ENCODE measurements around the gene ARID1B. TPM values are rescaled to one million over a fixed set of nuclear protein-coding genes. Genes with fewer than 3 reads are reported as not detected.
A peak's percentile ranks its signal among the peaks of the same experiment; 100 is the strongest.

ARID1B gene
- total RNA-seq, 1 donor from 2014 or later: 155 TPM

DNA sequence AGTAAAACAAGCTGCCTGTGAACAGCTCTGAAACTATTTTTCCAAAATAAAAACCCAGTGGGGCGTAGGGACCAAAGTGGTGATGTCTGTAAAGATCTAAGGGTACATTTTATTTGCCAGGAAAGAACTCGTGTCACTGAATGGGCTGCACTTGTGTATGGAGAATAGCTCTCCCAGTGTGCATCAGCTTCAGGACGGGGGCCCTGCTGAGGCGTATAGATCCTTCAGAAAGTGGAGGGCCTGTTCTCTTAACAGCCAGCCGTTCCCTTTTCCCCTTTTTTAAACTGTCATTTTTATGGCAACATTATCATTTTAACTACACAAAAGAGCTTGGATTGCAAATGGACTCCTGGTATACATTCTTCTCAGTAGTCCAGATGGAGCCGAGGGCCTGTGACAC, 408.8 kb downstream of the ARID1B start:
- TF ChIP-seq, protein P1, sequence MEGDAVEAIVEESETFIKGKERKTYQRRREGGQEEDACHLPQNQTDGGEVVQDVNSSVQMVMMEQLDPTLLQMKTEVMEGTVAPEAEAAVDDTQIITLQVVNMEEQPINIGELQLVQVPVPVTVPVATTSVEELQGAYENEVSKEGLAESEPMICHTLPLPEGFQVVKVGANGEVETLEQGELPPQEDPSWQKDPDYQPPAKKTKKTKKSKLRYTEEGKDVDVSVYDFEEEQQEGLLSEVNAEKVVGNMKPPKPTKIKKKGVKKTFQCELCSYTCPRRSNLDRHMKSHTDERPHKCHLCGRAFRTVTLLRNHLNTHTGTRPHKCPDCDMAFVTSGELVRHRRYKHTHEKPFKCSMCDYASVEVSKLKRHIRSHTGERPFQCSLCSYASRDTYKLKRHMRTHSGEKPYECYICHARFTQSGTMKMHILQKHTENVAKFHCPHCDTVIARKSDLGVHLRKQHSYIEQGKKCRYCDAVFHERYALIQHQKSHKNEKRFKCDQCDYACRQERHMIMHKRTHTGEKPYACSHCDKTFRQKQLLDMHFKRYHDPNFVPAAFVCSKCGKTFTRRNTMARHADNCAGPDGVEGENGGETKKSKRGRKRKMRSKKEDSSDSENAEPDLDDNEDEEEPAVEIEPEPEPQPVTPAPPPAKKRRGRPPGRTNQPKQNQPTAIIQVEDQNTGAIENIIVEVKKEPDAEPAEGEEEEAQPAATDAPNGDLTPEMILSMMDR (IDR thresholded peaks at IDR 0.05; ENCODE audit: unreplicated experiment): no peak
- no peak overlapping the region for H3K27ac Mint-ChIP-seq
- no peaks in the 10 kb centered on the region for H3K9me3 Mint-ChIP-seq

GRCh38 chr6:157186785-157187181, 409.6 kb downstream of the ARID1B start:
- DNase-seq (ENCODE audit: low spot score in 2 of 2, unreplicated experiment in 2 of 2): no peak
- Mint-ChIP-seq H3K36me3 (peaks cover 42% of the 10 kb centered on the region), H3K27me3 (ENCODE audit: low read depth) (no peaks in the 10 kb centered on the region), H3K27ac (peak overlapping the region; percentile 35), H3K4me1 (peaks cover 30% of the 10 kb centered on the region), H3K4me3 (no peak overlapping the region), H3K9me3 (no peaks in the 10 kb centered on the region)
- TF ChIP-seq, protein P1 (IDR thresholded peaks at IDR 0.05; ENCODE audit: unreplicated experiment): no peak

More for the DNA sequence above, 408.8 kb downstream of the ARID1B start:
- Mint-ChIP-seq H3K4me3 (no peak overlapping the region), H3K4me1 (peaks cover 30% of the 10 kb centered on the region), H3K27me3 (ENCODE audit: low read depth) (no peaks in the 10 kb centered on the region), H3K36me3 (peaks cover 36% of the 10 kb centered on the region)
- no peak for DNase-seq (ENCODE audit: low spot score in 2 of 2, unreplicated experiment in 2 of 2)

- Mint-ChIP-seq H3K9me3 (no peaks in the 10 kb centered on the region), H3K4me1 (peaks cover 30% of the 10 kb centered on the region), H3K27ac (peak overlapping the region; percentile 35), H3K4me3 (no peak overlapping the region), H3K27me3 (ENCODE audit: low read depth) (no peaks in the 10 kb centered on the region), H3K36me3 (peaks cover 44% of the 10 kb centered on the region)
- DNase-seq (ENCODE audit: low spot score in 2 of 2, unreplicated experiment in 2 of 2): no peak
- TF ChIP-seq, protein P1 (IDR thresholded peaks at IDR 0.05; ENCODE audit: unreplicated experiment): no peak
Observed at GRCh38 chr6:157187182-157188083, 410.3 kb downstream of the ARID1B start.

GRCh38 chr6:157188213-157188612, 411.0 kb downstream of the ARID1B start:
- DNase-seq (ENCODE audit: low spot score in 2 of 2, unreplicated experiment in 2 of 2): no peak
- Mint-ChIP-seq H3K4me1 (peaks cover 30% of the 10 kb centered on the region), H3K36me3 (peaks cover 44% of the 10 kb centered on the region), H3K4me3 (no peak overlapping the region), H3K9me3 (no peaks in the 10 kb centered on the region), H3K27me3 (ENCODE audit: low read depth) (no peaks in the 10 kb centered on the region), H3K27ac (no peak overlapping the region)
- TF ChIP-seq, protein P1 (IDR thresholded peaks at IDR 0.05; ENCODE audit: unreplicated experiment): no peak

- TF ChIP-seq, protein P1 (IDR thresholded peaks at IDR 0.05; ENCODE audit: unreplicated experiment): no peak
- Mint-ChIP-seq H3K36me3 (peaks cover 39% of the 10 kb centered on the region), H3K4me3 (no peak overlapping the region), H3K27me3 (ENCODE audit: low read depth) (no peaks in the 10 kb centered on the region), H3K4me1 (peaks cover 6% of the 10 kb centered on the region), H3K9me3 (no peaks in the 10 kb centered on the region), H3K27ac (no peak overlapping the region)
- DNase-seq (ENCODE audit: low spot score in 2 of 2, unreplicated experiment in 2 of 2): no peak
Observed at GRCh38 chr6:157193443-157193996, 416.3 kb downstream of the ARID1B start.
